Measurements from ENCODE around the gene CDH20.

CDH20 gene

DNA sequence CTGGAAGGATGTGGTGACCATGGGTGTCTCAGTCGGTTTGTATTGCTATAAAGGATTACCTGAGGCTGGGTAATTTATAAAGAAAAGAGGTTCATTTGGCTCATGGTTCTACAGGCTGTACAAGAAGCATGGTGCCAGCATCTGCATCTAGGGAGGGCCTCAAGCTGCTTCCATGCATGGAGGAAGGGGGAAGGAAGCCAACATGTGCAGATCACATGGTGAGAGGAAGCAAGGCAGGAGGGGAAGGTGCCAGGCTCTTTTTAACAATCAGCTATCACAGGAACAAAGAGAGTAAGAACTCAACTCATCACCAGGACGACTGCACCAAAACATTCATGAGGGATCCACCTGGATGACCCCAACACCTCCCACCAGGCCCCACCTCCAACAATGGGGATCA lies 209.4 kb downstream of the CDH20 start:
- no peak for DNase-seq

DNA sequence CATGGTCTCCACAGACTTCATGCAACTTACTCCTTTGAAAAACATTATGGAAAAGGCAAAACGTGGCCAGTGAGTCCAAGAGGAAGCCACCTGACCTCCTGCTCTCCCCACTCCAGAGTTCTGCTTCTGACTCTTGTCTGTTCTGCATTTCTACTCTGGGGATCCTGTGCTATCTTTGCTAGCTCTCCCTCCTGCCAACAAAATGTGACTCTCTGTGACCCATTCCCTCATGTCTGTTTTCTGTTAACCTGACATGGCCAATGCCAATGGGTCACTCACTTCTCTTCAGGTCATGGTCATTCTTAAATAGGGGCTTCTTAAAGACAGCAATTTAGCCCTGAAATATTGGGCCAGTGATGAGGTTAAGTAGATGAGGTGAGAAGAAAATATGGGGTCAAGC lies 210.3 kb downstream of the CDH20 start:
- no peak for DNase-seq

DNA sequence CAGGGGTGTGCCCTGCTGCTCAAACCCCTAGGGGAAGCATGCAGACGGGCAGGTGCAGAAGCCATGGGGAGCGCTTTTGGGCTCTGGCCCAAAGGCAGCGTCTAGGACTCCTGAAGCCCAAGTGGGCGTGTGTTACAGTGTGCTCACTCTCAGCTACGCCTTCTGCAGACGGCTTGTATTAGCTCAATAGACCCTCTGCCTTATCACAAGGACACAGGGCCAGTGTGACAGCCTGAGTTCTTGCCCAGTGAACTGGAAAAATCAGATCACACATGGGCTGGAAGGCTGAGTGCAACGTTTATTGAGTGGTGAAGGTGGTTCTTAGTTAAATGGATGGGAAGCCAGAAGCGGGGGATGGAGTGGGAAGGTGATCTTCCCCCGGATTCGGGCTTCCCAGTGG lies 210.9 kb downstream of the CDH20 start:
- no peak for DNase-seq

DNA sequence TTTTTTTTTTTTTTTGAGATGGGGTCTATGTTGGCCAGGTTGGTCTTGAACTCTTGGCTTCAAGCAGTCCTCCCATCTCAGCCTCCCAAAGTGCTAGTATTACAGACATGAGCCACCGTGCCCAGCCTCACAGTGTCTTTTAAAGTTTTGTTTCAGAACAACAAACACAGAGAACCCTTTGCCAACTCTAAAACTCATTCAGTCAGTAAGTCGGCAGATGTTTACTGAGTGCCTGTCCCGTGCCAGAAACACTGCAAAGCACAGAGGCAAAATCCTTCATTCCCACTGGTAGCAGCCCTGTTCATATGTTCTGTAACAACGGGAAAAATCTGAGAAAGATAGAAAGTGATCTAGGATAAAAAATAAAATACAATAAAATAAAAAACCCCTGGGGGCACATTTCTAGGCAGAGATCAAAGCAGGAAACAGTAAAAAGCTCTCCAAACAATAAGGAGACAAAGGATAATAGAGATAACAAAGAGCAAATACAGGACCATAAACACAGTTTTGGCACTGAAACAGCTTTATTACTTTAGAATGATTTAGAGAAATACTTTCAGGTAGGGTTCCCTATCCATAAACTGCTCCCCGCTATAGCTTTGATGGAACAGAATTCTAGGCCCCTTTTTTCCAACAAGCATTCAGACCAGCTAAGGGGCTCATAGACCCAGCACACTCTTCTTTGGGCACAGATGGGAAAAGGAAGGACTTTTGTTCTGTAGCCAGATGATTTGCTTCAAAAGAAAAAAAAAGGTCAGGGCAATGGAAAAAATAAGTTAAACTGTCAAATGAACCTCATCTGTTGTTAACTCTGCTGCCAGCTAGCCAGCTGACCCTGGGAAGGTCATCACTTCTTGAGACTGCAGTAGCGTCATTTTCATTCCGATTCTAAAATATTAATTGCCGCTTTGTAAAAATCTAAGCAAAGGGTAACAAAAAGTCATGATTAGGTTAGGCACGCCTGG lies 212.3 kb downstream of the CDH20 start:
- no peak for DNase-seq

- DNase-seq, result no peak
Observed at GRCh38 chr18:61546590-61546989, 213.4 kb downstream of the CDH20 start.

GRCh38 chr18:61549416-61549815 lies 216.2 kb downstream of the CDH20 start:
- no peak for DNase-seq

DNA sequence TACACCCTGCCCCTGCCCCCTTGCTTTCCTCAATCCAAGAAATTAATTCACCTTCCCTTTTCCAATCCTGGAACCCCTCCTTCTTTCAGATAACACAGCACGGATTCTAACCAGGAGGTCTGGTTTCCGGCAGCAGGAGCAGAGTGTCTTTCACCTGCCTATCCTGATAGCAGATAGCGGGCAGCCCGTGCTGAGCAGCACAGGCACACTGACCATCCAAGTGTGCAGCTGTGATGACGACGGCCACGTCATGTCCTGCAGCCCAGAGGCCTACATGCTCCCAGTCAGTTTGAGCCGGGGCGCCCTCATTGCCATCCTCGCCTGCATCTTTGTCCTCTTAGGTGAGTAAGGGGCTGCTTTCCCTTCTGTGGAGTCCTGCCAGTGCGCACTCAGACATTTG lies 216.7 kb downstream of the CDH20 start:
- no peak for DNase-seq

- DNase-seq, result no peak
Observed at GRCh38 chr18:61551586-61551985, 218.4 kb downstream of the CDH20 start.

DNA sequence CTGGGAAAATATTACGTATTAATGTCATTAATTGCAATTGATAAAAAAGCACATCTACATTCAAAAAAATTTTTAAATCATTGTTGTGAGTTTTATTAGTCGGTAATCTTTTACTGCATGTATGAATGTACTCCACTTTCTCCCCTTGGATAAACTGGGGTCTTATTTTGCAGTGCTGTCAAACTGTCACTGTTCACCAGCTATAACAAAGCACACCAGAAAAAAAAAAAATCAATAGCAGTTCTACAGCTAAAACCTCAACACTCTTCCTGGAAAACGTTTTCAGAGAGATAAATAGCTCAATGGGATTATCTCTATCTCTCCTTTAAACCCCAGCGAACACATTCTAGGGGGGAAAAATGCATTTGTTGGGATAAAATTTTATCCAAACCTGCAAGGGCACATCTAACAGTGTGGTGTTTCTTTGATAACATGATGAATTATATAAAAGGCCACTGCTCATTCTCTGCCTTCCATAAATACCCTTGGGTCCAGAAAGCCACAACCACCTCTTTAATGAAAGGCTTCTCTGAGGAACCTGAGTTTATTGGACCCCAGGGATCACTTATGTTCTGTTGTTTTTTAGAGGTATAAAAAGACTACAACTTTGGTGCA lies 219.9 kb downstream of the CDH20 start:
- DNase-seq, result no peak

DNA sequence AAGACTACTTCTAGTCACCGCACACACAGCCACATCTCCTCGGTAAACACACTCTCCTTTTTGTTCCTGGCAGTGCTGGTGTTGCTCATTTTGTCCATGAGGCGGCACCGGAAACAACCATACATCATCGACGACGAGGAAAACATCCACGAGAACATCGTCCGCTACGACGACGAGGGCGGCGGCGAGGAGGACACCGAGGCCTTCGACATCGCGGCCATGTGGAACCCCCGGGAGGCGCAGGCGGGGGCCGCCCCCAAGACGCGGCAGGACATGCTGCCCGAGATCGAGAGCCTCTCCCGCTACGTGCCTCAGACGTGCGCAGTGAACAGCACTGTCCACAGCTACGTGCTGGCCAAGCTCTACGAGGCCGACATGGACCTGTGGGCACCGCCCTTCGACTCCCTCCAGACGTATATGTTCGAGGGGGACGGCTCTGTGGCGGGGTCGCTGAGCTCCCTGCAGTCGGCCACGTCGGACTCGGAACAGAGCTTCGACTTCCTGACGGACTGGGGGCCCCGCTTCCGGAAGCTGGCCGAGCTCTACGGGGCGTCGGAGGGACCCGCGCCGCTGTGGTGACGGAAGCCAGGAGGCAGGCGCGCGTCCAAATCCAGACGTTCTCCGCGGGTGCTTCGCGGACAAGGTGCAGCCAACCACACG lies 221.0 kb downstream of the CDH20 start:
- DNase-seq, result peak; percentile 12

- no peak for DNase-seq
Observed at GRCh38 chr18:61554946-61555361, 221.7 kb downstream of the CDH20 start.

GRCh38 chr18:61556316-61556715 lies 223.1 kb downstream of the CDH20 start:
- DNase-seq, result no peak

DNA sequence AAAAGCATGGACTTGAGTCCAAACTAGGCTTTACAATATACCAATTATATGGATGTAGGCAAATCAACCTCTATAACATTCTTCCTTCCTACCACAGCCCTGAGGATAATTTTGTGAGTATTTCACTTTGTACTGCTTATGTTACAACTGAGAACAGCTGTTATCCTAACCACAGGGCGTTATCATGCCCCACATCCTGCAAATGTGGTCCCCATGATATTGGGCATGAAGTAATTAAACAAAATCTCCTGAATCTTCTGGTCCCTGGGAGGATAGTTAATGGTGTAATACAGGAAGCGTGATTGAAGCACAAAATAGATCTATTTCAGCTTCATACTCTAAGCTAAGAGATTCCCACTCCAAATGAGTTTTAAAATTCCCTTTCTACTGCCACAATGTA lies 223.6 kb downstream of the CDH20 start:
- no peak for DNase-seq

DNA sequence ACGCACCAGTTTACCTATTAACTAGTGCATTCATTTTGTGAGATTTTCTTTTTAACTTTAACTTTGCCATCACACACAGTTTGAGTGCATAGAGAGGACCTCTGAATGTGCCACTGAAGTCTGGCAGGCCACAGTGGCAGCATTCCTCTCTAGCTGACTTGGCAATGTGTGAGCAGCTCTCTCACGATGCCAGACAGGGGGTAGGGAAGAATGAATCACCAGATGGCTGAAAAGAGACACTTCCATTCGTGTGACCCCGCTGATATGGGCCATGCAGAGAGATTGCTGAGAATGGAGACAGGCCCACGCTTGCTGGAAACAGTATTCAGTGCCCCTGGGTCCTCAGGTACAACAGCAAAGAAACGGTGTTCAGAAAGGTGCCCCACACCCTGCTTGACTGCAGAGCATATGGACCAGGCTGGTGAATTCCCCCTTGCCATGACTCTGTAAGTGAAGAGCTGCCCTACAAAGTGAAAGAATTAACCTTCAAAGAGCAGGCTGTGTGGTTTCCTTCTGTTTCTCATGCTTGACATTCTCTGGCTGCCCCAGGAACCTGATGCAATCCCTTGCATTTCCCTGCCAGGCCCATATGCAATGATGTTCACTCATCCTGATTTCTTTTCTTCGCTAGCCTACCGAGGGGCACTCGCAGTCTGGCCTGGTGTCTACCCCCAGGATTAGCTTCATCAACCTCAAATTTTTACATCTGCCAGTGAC lies 236.1 kb downstream of the CDH20 start:
- DNase-seq, result no peak

GRCh38 chr18:61570070-61570469 lies 236.8 kb downstream of the CDH20 start:
- no peak for DNase-seq

DNA sequence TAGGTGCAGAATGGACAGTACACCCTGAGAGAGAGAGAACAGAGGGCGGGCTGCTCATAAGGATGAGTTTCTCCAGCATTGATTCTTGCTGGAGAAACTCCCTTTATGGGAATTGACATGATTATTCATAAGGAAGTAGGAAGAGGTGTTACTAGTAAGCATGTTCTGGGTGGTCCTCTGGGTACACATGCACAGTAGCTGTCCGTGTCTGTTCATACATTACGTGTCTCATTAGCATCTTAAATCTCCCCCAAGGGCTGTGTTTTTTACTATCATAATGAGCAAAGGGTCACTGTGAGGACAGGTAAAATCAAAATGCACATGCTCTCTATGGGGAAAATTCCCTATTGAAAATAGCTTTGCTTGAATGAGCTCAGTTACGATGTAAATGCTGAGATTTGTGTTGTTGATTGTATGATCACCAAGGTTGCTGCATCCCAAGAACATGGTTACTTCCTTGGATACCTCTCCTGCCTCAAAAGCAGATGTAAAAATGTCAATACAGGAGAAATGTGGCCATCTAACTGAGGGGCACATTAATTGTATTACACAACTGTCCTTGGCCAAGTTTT lies 238.9 kb downstream of the CDH20 start:
- DNase-seq, result no peak

DNA sequence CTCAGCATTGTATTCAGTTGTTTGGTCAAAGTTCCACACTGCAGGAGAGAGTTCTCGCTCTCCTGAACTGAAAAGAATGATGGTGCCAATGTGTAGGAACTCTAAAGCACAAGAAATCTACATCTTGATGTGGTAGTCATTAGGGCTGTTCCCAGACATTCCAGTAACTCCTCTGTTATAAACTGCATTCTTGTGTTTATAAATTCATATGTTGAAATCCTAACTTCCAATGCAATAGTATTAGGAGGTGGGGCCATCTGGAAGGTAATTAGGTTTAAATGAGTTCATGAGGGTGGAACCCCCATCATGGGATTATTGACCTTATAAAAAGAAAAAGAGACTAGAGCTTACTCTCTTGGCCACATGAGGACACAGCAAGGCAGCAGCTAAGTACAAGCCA lies 239.6 kb downstream of the CDH20 start:
- DNase-seq, result no peak

- DNase-seq, result no peak
Observed at GRCh38 chr18:61574665-61575064, 241.4 kb downstream of the CDH20 start.

DNA sequence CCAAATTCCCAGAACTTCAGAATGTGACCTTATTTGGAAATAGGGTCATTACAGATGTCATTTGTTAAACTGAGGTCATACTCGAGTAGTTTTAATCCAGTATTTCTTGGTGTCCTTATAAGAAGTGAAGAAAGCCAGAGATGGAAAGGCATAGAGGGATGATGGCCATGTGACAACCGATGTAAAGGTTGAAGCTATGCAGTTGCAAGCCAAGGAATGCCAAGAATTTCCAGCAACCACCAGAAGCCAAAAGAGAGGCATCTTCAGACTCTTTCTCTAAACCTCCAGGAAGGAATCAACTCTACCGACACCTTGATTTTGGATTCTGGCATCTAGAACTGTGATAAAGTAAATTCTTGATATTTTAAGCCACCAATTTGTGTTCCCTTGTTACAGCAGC lies 242.2 kb downstream of the CDH20 start:
- DNase-seq, result no peak

GRCh38 chr18:61578846-61579245 lies 245.6 kb downstream of the CDH20 start:
- no peak for DNase-seq

DNA sequence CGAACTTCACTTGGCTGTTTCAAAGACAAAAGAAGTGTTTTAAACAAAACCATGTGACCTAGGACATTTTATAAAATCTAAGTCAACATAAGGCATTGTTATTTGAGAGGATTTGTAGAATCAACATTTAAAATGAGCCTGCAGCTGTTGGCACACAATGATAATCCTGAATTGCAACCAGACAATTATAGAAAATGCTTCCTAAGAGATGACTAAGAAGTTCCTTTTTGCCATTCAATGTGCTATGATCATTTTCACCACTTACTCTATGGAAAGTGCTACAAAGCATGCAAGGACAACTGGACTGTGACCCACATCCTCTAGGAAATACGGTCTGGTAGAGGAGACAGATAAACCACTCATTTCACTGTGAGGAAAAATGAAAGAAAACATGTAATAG lies 246.4 kb downstream of the CDH20 start:
- DNase-seq, result no peak

- no peak for DNase-seq
Observed at GRCh38 chr18:61580046-61580445, 246.8 kb downstream of the CDH20 start.

Measured in activated gamma-delta T cell treated with Interleukin-2 at 50 U/mL for 16 hours (primary cell).